Inferior parietal cortex (tissue), 1 donor: ENCODE data around the gene PIK3CA.
"Not testable (repeated sequence)": the region's sequence is repeated elsewhere in the genome, so short reads cannot be mapped to it uniquely, and the experiment has no call there.

Experiments used
- DNase-seq: peaks from one replicate; pipeline ENCODE4 v3.0.0-alpha.2; 2016; ENCODE audit errors: extremely low spot score

The PIK3CA gene

DNA sequence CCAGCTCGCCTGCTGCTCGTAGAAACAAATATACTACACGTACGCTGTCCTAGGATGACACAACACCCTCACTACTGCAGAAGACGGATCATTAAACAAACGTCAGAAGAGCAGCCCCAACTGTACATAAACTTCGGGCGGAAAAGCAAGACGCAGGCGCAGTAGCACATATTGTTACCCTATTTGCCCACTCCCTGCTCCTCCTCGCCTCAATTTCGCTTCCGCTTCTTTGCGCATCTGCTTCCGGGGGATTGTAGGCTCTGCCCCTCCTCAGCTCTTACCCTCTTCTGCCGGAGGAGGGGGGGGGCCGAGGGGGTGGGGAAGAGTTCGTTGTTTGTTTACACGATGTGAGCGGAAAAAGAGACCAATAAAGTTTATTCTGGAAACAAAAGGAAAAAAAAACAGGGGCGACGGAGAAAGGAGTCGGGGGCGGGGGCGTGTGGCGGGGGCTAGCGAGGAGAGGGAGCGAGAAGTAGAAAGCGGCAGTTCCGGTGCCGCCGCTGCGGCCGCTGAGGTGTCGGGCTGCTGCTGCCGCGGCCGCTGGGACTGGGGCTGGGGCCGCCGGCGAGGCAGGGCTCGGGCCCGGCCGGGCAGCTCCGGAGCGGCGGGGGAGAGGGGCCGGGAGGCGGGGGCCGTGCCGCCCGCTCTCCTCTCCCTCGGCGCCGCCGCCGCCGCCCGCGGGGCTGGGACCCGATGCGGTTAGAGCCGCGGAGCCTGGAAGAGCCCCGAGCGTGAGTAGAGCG lies at the start of gene PIK3CA:
Gene PIK3CA, plus strand, starts transcription at position 485 of the 743 bp plus-strand sequence. CDS start 50,469 bp downstream, outside the sequence.
- DNase-seq, result peak; percentile 100

DNA sequence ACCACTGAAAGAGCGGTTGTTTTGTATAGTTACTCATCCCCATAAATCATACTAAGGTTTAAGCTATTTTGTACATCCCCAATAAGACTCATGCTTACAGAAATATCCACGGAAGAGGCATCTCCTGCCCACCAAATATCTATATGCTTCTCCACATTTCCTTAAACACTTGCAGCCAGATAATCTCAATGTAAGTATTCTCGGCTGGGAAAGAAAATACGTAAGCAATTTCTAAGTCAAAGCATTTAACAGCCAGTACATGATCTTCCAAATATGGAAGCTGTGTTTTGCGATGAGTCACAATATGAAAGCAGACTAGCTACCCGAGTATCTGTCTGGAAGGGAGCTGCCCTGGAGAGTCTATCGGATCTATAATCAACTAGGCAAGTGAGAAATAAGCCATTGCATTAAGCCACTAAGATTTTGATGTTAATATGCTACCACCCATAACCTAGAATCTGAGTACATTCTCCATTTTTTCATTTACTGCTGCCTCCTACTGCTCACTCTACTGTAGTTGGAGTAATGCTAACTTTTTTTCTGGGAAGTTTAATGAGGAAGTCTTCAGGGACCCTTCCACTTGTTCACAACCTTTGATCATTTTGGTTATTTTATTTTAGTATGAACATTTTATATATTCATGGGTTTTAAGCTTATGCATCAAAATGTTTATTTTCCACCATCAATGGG lies 49.6 kb upstream of the PIK3CA start:
- DNase-seq, result peak; percentile 39

DNA sequence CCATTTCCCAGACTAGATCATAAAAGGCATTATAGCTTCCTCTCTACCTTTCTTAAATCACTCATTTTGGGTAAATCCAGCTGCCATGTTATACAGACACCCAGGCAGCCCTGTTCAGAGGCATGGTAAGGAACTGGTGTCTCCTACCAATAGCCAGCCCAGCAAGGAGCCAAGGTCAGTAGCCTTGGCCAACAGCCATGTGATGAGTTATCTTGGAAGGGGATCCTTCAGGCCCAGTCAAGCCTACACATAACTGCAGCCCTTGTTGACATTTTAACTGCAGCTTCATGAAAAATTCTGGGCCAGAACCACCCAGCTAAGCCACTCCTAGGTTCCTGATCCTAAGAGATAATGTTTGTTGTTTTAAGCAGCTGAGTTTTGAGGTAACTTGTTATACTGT lies 47.5 kb upstream of the PIK3CA start:
- peak; percentile 17 for DNase-seq

DNA sequence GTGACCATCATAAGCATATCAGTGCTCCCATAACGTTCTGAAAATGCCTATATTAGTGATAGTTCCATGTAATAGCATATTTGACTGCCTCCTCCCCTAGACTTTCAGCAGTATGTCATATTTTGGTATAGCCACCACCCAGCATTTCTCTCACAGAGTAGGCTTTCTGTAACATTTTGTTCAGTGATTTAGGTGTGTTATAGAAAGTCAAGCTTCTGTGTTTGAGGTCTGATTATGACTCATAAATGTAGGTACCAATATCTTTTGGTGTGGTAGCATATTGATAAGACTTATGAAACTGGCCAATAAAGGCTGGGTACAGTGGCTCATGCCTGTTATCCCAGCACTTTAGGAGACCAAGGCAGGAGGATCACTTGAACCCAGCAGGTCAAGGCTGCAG lies 42.3 kb upstream of the PIK3CA start:
- DNase-seq, result no peak

DNA sequence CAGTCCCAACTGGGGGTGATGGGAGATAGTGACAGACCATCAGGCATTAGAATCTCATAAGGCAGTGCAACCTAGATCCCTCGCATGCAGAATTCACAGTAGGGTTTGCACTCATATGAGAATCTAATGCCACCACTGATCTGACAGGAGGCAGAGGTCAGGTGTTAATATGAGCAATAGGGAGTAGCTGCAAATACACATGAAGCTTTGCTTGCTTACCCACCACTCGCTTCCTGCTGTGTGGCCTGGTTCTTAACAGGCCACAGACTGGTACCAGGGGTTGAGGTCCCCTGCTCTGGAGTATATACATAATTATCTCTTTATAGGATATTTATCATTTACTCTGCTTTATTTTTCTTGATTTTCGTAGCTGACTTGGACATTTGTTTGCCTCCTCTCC lies 40.5 kb upstream of the PIK3CA start:
- no peak for DNase-seq

DNA sequence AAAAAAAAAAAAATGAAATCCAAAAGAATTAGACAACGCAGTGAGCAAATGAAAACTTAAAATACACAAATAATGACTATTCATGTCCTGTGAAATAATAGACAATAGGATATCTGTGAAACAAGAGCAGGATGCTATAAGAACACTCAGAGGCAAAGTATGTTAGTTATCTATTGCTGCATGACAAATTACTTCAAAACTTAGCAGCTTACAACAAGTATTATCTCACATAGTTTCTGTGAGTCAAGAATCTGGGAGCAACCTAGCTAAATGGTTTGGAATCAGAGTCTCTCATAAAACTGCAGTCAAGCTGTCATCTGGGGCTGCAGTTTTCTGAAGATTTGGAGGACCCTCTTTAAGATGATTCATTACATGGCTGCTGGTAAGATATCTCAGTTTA lies 40.1 kb upstream of the PIK3CA start:
- DNase-seq, result no peak

DNA sequence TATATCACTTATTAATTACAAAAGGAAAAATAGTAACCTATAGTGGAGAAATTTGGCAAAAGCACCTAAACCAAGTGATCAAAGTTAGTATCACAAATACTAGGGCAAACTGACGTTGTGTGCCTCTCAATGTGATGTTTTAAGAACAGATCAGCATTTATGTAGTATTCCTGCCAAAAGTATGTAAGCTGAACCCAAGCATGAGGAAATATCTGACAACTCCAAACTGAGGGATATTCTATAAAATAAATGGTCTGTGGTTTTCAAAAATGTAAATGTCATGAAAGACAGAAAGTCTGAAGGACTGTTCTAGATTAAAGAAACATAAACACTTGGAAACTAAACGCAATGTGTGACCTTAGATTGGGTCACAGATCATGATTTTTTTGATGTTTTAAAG lies 34.3 kb upstream of the PIK3CA start:
- DNase-seq, result no peak

DNA sequence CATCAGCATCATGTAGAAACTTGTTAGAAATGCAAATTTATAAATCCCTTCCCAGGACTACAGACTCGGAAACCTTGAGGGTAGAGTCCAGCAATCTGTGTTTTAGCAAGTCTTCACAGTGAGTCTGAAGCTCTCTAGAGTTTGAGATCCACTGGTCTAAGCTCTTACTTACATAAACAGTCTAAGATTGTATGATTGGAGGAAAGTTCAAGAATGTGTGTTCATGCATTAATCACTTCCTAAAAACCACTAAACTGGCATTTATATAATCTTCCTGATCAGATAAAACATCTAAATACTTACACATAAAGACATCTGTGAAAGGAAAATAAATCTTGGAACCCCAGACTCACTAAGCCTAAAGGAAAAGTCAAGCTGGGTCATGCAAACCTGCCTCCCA lies 32.7 kb upstream of the PIK3CA start:
- not testable (repeated sequence) for DNase-seq

DNA sequence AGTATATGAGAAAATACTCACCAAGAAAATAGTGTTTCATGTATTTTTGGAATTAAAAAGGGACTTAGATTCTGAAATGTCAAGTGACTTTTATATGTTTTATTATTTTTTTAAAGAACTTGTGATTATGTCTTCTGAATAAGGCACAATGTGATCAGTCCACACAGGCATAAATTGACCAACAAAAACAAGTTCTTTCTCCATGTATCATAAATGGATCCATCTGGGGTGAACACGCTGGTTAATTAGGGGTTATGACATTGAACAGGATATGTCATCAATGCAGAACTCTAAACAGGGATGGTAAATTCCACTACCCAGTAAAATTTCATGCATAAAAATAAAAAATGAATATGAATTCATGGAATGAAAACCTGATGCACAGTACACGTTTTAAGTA lies 31.3 kb upstream of the PIK3CA start:
- DNase-seq, result no peak

DNA sequence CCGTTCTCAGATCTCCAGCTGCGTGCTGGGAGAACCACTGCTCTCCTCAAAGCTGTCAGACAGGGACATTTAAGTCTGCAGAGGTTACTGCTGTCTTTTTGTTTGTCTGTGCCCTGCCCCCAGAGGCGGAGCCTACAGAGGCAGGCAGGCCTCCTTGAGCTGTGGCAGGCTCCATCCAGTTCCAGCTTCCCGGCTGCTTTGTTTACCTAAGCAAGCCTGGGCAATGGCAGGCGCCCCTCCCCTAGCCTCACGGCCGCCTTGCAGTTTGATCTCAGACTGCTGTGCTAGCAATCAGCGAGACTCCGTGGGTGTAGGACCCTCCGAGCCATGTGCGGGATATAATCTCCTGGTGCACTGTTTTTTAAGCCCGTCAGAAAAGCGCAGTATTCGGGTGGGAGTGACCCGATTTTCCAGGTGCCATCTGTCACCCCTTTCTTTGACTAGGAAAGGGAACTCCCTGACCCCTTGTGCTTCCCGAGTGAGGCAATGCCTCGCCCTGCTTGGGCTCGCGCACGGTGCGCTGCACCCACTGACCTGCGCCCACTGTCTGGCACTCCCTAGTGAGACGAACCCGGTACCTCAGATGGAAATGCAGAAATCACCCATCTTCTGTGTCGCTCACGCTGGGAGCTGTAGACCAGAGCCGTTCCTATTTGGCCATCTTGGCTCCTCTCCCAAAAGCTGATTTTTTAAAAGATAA lies 15.8 kb upstream of the PIK3CA start:
- DNase-seq, result not testable (repeated sequence)

DNA sequence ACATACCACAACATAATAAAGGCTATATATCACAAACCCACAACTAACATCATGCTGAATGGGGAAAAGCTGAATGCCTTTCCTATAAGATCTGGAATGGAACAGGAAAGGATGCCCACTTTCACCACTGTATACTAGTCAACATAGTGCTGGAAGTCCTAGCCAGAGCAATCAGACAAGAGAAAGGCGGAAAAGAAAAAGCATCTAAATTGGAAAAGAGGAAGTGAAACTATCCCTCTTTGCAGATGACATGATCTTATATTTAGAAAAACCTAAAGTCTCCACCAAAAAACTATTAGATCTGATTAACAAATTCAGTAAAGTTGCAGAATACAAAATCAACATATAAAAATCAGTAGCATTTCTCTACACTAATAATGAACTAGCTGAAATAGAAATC lies 14.6 kb upstream of the PIK3CA start:
- DNase-seq, result no peak

DNA sequence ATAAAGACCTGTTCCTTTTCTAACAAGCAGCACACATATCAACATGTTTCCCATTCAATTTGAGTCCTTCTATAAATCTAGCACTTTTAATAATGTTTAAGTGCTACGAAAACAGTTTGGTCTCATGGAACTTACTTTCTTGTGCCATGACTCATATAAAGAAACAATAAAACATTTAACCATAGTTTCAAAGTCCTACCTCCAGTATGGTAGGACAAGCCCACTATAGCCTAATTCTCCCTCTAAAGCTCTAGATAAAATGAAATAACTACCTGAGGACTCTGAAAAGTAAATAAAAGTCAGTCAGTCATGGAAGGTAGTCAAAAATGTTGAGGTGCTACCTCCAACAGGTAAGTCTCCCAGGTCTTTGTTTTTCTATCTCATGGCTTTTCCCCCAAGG lies 12.0 kb upstream of the PIK3CA start:
- DNase-seq, result no peak

DNA sequence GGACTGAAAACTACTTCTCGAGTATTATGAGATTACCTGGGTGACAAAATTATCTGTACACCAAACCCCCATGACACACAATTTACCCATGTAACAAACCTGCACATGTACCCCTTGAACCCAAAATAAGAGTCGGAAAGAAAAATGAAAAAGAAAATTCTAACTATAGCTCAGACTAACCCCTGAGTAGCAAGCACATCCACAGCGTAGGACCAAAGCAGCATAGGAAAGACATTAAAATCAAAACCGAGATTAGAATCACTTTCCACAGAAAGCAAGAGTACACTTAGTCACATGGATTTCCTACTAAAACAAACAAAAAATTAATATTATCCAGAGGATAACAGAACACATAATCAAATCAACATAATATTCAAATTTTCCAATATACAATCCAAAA lies 6.3 kb upstream of the PIK3CA start:
- DNase-seq, result no peak

DNA sequence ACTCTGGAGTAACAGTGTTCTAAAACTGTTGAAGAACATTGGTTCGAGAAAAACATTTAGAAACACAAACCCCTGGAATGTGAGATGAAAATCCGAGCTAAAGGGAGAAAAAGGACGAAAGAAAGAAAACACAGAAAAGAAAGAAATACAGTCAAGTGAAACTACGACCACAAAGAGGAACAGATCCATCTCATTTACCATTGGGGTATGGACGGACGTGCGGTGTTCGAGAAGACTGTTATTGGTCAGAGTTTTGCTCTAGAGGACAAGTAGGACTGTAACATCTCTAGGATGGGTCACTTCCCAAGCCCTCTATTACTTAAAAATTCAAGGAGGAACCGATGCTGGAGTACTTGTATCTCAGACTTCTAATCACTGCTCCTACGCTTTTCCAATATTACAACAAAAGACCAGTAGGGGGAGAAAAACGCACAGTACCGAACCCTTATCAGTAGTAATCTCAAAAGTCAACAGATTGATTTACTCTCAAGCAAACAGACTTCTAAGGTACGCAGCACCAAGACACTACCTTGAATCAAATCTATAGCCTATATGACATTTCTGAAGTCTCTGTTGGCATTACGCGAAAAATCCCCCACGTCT lies 1.1 kb upstream of the PIK3CA start:
- DNase-seq, result peak; percentile 89

DNA sequence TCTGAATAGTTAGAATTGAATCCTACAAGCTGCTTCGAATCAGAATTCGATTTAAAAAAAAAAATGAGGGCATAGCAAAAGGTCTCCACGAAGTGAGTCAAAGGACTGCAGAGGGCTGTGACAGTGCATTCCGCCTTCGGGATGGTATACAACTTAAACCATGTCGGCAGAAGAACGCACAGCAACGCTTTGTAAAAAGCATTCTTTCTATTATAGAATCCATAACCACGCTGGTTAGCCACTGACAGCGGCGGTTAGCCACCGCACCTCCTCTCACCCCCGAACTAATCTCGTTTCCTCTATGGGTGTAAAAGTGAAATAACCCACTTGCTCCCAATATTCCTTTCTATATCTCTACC lies 664 bp upstream of the PIK3CA start:
- DNase-seq, result no peak

DNA sequence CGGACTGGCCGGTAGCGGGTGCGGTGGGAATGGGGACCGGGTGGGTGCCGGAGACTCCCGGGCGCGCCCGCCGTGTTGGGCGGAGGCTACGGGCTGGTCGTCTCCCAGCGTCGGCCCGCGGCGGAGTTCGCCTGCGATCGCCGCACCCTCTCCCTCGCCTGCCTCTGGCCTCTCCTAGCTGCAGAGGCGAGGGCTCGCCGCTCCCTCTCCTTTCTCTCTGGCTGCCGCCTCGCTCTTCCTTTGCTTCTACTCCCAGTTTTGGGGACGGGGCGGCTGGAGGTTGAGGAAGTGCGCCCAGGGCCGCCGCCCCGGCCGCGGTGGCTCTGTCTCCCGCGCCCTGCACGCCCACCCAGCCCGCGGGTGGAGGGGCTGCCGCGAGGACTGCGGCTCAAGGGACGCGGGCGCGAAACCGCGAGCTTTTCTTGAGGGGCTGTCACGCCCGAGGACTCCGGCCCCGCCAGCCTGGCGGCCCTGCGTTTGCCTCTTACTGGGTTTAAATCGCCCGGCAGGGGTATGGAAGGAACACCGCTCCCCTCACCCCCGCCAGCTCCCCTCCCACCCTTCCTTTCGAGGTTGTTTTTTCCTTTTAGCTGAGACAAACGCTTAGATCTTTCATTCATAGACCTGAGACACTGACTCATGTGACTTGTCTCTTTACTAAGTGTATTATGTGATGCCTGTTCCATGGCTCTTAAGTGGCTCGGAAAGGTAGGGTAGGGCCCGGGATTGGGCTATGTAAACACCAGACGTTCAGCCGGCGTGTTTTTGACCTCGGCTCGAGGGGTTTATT lies 654 bp downstream of the PIK3CA start:
- peak; percentile 45 for DNase-seq

DNA sequence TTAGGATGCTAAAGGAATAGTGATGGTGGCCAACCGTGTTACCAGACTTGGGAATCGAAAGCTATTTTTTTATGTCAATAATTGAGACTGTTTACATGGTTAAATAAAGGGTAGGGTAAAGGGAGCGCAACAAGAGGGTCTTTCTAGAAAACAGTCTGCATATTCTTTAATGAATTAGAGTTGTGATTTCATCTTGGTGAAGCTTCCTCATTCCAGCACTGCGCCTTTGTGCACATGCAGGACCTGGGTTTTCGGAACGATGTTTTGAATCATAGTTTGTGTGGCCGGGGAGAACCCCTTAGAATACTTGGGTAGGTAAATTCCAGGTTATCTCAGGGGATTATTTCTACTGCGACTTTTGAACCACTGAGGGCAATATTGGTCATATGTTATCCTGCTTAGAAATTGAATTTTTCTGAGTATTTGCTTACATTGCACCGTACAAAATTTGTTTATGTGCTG lies 1.3 kb downstream of the PIK3CA start:
- DNase-seq, result peak; percentile 47

DNA sequence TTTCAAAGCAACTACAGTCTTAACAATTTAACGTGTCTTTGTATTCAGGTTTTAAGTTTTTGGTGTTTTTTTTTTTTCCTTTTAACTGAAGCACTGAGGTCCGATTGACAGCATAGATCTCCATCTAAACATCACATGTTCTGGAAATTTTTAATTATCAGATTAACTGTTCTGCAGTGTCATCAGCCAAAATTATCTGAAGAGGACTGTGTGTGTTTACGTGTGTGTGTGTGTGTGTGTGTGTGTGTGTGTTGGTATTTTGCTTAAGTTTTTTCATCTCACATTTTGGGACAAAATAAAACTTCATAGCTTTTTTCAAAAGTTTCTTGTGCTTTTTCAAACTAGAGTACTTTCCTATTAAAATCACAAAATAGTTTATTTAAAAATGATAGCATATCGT lies 1.8 kb downstream of the PIK3CA start:
- no peak for DNase-seq

DNA sequence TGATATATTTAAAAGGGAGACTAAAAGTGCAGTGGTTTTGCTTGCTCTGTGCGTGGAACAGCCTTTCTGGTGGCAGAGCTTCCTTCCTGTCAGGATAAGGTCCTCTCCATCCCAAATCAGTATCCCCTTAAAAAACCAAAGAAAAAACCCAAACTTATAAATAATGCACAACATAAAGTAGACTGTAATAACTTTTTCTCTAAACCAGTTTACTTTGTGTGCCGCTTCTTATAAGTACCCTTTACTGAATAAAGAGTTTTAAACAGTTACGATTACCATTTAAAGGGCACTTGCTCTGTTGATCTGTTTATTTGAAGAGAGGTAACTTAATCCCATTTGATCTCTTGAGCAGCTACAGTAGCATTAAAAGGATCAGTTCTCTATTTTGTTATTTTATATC lies 2.5 kb downstream of the PIK3CA start:
- no peak for DNase-seq

DNA sequence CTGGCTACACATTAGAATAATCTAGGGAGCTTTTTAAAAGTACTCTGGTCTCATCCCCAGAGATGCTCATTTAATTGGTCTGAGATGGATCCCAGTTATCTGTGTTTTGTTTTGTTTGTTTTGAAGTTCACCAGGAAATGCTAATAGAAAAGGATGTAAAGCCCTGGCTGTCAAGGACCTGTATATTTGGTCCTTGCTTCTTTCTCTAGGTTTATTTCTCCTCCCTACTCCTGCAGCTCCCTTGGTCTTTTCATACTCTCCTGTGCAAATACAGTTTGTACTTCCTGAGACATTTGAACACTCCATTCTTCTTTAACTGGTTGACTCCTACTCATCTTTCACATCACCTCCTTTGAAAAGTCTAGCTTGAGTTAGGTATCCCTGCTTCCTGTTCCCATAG lies 3.3 kb downstream of the PIK3CA start:
- DNase-seq, result no peak

DNA sequence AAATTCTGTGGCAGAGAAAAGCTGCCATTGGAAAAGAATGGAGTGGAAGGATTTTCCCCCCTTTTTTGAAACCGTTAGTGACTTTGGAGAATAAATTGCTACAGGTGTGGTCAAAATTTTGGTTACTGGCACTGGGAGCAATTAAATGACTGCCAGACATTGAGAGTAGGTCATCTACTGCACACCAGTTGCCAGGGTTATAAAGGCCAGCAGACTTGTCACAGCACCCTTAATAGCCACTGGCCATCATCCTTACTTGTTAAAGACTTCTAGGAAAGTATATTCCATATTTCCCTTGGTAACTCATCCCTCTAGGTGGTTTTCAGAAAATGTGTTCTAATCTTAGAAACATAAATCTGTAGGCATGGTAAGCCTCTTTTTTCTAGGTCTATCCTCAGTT lies 8.0 kb downstream of the PIK3CA start:
- no peak for DNase-seq

DNA sequence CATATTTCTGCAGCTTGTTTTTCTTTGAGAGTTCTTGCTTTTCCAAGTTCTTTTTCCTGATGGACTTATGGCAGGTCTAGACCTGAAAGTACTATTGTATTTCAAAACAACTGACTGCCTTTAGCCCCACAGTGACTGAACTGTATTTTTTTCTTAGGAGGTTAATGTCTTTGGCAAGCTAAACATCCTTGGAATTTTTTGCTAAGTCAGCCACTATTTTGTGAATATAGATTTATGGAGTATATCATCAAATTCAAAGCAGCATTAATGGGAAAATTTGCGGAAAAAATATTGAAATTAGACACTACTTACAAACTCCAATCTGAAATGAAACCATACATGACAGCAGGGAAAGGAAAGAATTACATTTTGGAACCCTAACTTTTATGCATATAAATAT lies 8.6 kb downstream of the PIK3CA start:
- no peak for DNase-seq
